Sciatic nerve (tissue), 2 donors: Measurements from ENCODE around the gene HSPB1. TPM values are rescaled to one million over a fixed set of nuclear protein-coding genes. Genes with fewer than 3 reads are reported as not detected.
"Not testable (repeated sequence)": the region's sequence is repeated elsewhere in the genome, so short reads cannot be mapped to it uniquely, and the experiment has no call there.

Experiments used
- ATAC-seq: fragments of 200-7000 bp; cut with Tn5 transposase; one replicate; pipeline ENCODE4 v1.9.1; 2020; ENCODE audit warnings: mild to moderate bottlenecking, moderate library complexity
- DNase-seq: peaks from one replicate; pipeline ENCODE4 v3.0.0-alpha.2; 2020; ENCODE audit warnings: low spot score
- intact Hi-C: fragments of 100-400 bp; cut with DNase I; formaldehyde crosslinking; loops from one replicate; pipeline ENCODE4 v1.14.2; 2022
- total RNA-seq: library from RNA; stranded (reverse); fragmentation: NEBNext Ultra II Directional; extraction: Animal tissue kit (Norgen Biotek cat#: 25700); gene quantifications from one replicate; pipeline ENCODE4 v1.2.1, GENCODE V29; 2021
- donor health status: DM: no; HTN: no; CAD: no.
- donor health status: DM: no; HTN: no; CAD: no.

HSPB1 gene
- 415 TPM for total RNA-seq

GRCh38 chr7:76302347-76303201, at the start of gene HSPB1:
Gene HSPB1 (plus strand): TSS chr7:76302673. CDS start chr7:76302713, 40 bp downstream.
- peak; percentile 94 for DNase-seq
- ATAC-seq = peak; percentile 87
- intact Hi-C loops = no loop called here

GRCh38 chr7:76254781-76255180, 47.7 kb upstream of the HSPB1 start:
- intact Hi-C loops = no loop called here
- DNase-seq (no peak), ATAC-seq (no peak)

- no peak for ATAC-seq
- DNase-seq = no peak
- intact Hi-C loops = no loop called here
These were observed 44.5 kb upstream of the HSPB1 start for GRCh38 chr7:76257973-76258372.

- ATAC-seq = no peak
- DNase-seq = no peak
- intact Hi-C loops = loop anchor here (10.0 kb wide), 1 partner anchor 55 kb away; the partner anchor contains the start of gene SRRM3
These were observed 43.1 kb upstream of the HSPB1 start for GRCh38 chr7:76259124-76260093.

GRCh38 chr7:76260171-76260703, 42.2 kb upstream of the HSPB1 start:
- DNase-seq (no peak), ATAC-seq (peak; percentile 40)
- intact Hi-C loops = loop anchor here (10.0 kb wide), 1 partner anchor 55 kb away; the partner anchor contains the start of gene SRRM3

GRCh38 chr7:76261329-76261728, 41.1 kb upstream of the HSPB1 start:
- no peak for DNase-seq
- ATAC-seq = no peak
- intact Hi-C loops = loop anchor here (10.0 kb wide), 1 partner anchor 57 kb away; the partner anchor contains the start of gene SRRM3

- intact Hi-C loops = loop anchor here (10.0 kb wide), 1 partner anchor 57 kb away; the partner anchor contains the start of gene SRRM3
- ATAC-seq = peak; percentile 7
- no peak for DNase-seq
These were observed 40.5 kb upstream of the HSPB1 start for GRCh38 chr7:76261931-76262330.

- peak; percentile 56 for ATAC-seq
- no peak for DNase-seq
- intact Hi-C loops = loop anchor here (10.0 kb wide), 1 partner anchor 58 kb away; the partner anchor contains the start of gene SRRM3
These were observed 39.6 kb upstream of the HSPB1 start for GRCh38 chr7:76262683-76263402.

- DNase-seq (no peak), ATAC-seq (no peak)
- intact Hi-C loops = loop anchor here (10.0 kb wide), 1 partner anchor 60 kb away; the partner anchor contains the start of gene SRRM3
These were observed 37.2 kb upstream of the HSPB1 start for GRCh38 chr7:76265299-76265698.

- DNase-seq = no peak
- intact Hi-C loops = loop anchor here (10.0 kb wide), 1 partner anchor 62 kb away; the partner anchor contains the start of gene SRRM3
- ATAC-seq = peak; percentile 6
These were observed 35.2 kb upstream of the HSPB1 start for GRCh38 chr7:76267107-76267893.

- no peak for DNase-seq
- ATAC-seq = peak; percentile 18
- intact Hi-C loops = loop anchor here (10.0 kb wide), 1 partner anchor 63 kb away; the partner anchor contains the start of gene SRRM3
These were observed 34.6 kb upstream of the HSPB1 start for GRCh38 chr7:76267894-76268183.

- peak; percentile 52 for ATAC-seq
- intact Hi-C loops = loop anchor here (10.0 kb wide), 1 partner anchor 64 kb away; the partner anchor contains the start of gene SRRM3
These were observed 34.1 kb upstream of the HSPB1 start for GRCh38 chr7:76268376-76268775.

GRCh38 chr7:76269895-76270294, 32.6 kb upstream of the HSPB1 start:
- DNase-seq (no peak), ATAC-seq (no peak)
- intact Hi-C loops = loop anchor here (10.0 kb wide), 1 partner anchor 65 kb away; the partner anchor contains the start of gene SRRM3

More at GRCh38 chr7:76268376-76268775, 34.1 kb upstream of the HSPB1 start:
- no peak for DNase-seq

- DNase-seq, intact Hi-C loops, ATAC-seq: not testable (repeated sequence)
These were observed 31.1 kb upstream of the HSPB1 start for GRCh38 chr7:76271384-76271783.

- ATAC-seq (no peak), DNase-seq (no peak)
- intact Hi-C loops = no loop called here
These were observed 30.3 kb upstream of the HSPB1 start for GRCh38 chr7:76272142-76272541.

- no peak for DNase-seq
- ATAC-seq = no peak
- intact Hi-C loops = no loop called here
These were observed 29.5 kb upstream of the HSPB1 start for GRCh38 chr7:76272851-76273497.

- ATAC-seq (no peak), DNase-seq (no peak)
- intact Hi-C loops = no loop called here
These were observed 29.0 kb upstream of the HSPB1 start for GRCh38 chr7:76273503-76273902.
